IPS-18c (cell line): Measurements from ENCODE around the gene XPO5.

ENCODE experiments used
- H3K4me3 ChIP-seq: 2 replicates; pipeline ENCODE4 v1.7.0; 2013; ENCODE audit warnings: low read depth, mild to moderate bottlenecking, low read length, moderate library complexity; ENCODE audit not compliant: insufficient read depth
- H3K9me3 ChIP-seq: one replicate; pipeline ENCODE4 v1.6.1; 2013; ENCODE audit warnings: mild to moderate bottlenecking, low read length, moderate library complexity; ENCODE audit not compliant: control insufficient read depth, insufficient read depth

The XPO5 gene

GRCh38 chr6:43493833-43494232 lies 82.0 kb downstream of the XPO5 start:
- Histone ChIP-seq H3K4me3 (no peak overlapping the region), H3K9me3 (no peaks in the 10 kb centered on the region)

DNA sequence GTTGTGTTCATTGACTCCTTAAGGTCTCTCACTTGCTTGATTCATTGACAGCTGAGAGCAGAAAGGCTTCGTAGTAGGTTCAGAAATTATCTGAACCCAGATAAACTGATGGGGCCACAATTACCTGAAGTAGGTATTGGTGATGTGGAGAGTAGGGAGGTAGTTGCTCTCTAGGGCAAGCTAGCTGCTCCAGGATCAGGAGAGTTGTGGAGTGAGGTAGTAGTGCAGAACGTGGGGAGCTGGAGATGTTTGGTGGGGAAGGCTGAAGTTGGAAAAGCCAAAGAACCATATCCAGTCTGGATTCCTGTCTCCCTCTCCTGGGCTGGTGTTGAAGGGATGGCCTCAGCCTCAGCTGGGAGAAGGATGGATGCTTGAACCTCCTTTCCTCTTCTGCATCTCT lies 82.6 kb downstream of the XPO5 start:
- Histone ChIP-seq H3K4me3 (no peak overlapping the region), H3K9me3 (no peaks in the 10 kb centered on the region)

DNA sequence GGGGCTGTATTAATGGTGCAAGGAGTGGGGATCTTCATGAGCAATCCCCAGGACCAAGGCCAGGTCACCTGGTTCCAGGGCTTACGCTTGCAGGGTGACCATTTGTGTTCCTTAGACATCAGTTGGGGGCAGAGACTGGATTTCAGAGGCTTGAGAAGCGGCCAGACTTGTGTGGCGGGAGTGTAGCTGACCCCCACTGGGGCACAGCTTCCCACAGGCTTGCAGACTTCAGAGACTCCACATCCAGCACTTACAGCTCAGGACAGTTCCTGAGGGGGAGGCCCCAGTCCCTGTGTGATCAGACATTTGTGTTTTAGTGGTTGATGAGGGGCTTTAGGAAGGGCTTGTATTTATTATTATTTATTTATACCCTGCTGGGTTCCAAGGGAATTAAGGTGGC lies 83.2 kb downstream of the XPO5 start:
- Histone ChIP-seq H3K9me3 (no peaks in the 10 kb centered on the region), H3K4me3 (no peak overlapping the region)

- Histone ChIP-seq H3K9me3 (no peaks in the 10 kb centered on the region), H3K4me3 (no peak overlapping the region)
Measured at GRCh38 chr6:43491750-43492661, 83.8 kb downstream of the XPO5 start.

- H3K4me3 ChIP-seq: no peak overlapping the region
- H3K9me3 ChIP-seq: no peaks in the 10 kb centered on the region
Measured at GRCh38 chr6:43490523-43490939, 85.3 kb downstream of the XPO5 start.

GRCh38 chr6:43489277-43490072 lies 86.4 kb downstream of the XPO5 start:
- no peaks in the 10 kb centered on the region for H3K9me3 ChIP-seq

GRCh38 chr6:43488667-43489276 lies 87.1 kb downstream of the XPO5 start:
- Histone ChIP-seq H3K9me3 (no peaks in the 10 kb centered on the region), H3K4me3 (no peak overlapping the region)

More at GRCh38 chr6:43489277-43490072, 86.4 kb downstream of the XPO5 start:
- H3K4me3 ChIP-seq: no peak overlapping the region

- no peak overlapping the region for H3K4me3 ChIP-seq
- H3K9me3 ChIP-seq: no peaks in the 10 kb centered on the region
Measured at GRCh38 chr6:43481591-43482236, 94.1 kb downstream of the XPO5 start.

- Histone ChIP-seq H3K4me3 (no peak overlapping the region), H3K9me3 (no peaks in the 10 kb centered on the region)
Measured at GRCh38 chr6:43481075-43481474, 94.8 kb downstream of the XPO5 start.

GRCh38 chr6:43478008-43478372 lies 97.8 kb downstream of the XPO5 start:
- H3K9me3 ChIP-seq: no peaks in the 10 kb centered on the region
- H3K4me3 ChIP-seq: peak overlapping the region; percentile 71

DNA sequence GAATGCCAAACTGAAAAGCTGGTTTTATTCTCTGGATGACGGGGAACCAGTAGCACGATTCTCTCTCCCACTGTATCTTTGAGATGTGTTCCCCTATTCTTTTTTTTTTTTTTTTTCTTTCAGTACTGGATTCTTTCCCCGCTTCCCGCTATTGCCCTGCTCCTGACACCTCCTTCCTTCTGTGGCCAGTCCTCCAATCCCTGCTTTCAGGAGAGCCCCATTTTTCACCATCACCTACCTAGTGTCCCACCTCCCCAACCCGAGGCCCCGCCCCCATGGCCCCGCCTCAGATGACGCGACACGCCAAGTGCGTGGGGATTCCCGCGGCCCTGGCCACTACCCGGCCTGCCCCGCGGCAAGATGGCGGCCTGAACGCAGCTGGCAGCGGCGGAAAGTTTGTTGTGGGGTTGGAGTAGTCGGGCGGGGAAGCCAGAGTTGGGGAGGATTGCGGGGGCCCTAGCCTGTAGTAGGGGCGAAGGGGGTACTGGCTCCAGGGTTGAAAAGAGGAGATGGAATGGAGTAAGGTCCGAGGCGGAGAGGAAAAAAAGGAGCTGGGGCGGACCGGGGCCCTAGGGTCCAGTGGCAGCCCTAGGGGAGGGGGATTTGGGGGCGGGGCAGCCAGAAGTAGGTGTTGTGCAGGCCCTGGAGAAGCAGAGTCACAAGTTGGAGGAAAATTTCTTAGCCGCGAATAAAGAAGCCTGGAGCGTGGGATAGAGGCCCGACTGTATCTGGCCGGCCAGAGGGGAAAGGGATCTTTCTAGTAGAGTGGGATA lies 98.4 kb downstream of the XPO5 start, which contains the start of gene TJAP1:
Gene TJAP1, plus strand, starts transcription at position 336 of the 773 bp plus-strand sequence. CDS start 21,432 bp downstream, outside the sequence.
- H3K9me3 ChIP-seq: no peaks in the 10 kb centered on the region
- peak within 1 kb of the TSS; percentile 71 for H3K4me3 ChIP-seq

- Histone ChIP-seq H3K9me3 (no peaks in the 10 kb centered on the region), H3K4me3 (peak overlapping the region; percentile 71; the same call in 1 of the 2 replicates)
Measured at GRCh38 chr6:43476746-43477145, 99.1 kb downstream of the XPO5 start.

DNA sequence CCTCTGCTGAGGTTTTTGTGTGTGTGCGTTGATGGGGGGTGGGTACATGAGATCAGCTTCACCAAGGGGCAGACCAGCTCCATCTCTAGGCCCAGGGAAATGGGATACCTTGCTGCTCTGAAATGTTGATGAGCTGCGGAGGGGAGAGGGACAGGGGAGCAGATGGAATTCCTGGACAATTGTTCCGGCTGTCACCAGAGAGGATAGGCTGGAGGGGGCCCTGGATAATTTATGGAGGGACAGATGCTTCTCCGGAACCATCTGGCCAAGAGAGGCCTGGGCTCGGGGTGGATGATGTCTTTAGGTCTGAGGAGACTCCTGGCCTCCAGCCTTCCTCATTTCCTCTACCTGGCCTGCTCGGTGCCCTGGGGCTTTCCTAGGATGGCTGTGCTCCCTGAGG lies 100.3 kb downstream of the XPO5 start:
- H3K9me3 ChIP-seq: no peaks in the 10 kb centered on the region
- H3K4me3 ChIP-seq: no peak overlapping the region

DNA sequence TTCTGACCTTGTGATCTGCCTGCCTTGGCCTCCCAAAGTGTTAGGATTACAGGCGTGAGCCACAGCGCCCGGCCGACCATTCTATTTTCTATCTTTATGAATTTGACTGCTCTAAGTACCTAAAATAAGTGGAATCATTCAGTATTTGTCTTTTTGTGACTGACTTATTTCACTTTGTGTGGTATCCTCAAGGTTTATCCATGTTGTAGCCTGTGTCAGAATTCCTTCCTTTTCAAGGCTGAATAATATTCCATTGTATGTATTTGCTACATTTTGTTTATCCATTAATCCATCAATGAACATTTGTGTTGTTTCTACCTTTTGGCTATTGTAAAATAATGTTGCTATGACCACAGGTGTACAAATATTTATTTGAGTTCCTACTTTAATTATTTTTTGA lies 103.3 kb downstream of the XPO5 start:
- no peak overlapping the region for H3K4me3 ChIP-seq
- no peaks in the 10 kb centered on the region for H3K9me3 ChIP-seq
